Activated T-helper 1 cell treated with anti-CD3 and anti-CD28 coated beads, Interleukin-2, amount 50 U/mL, for 16 hours (primary cell): ENCODE results near the gene ERI3.

Experiments
- DNase-seq, 2 donors: peaks; one replicate each; pipeline ENCODE4 v3.0.0-alpha.2; 2020; ENCODE audit warnings: low read depth in 1 of 2, low spot score in 1 of 2

The ERI3 gene

GRCh38 chr1:44318097-44319088 lies 36.7 kb downstream of the ERI3 start:
- peak in 1 of 2 donors; percentile 23 for DNase-seq

GRCh38 chr1:44316231-44316759 lies 38.8 kb downstream of the ERI3 start:
- no peak for DNase-seq

- no peak for DNase-seq
Observed at GRCh38 chr1:44315521-44315920, 39.5 kb downstream of the ERI3 start.

GRCh38 chr1:44314452-44314851 lies 40.6 kb downstream of the ERI3 start:
- no peak for DNase-seq

- no peak for DNase-seq
Observed at GRCh38 chr1:44313265-44313918, 41.7 kb downstream of the ERI3 start.

- no peak for DNase-seq
Observed at GRCh38 chr1:44312399-44313196, 42.5 kb downstream of the ERI3 start.

- no peak for DNase-seq
Observed at GRCh38 chr1:44310006-44310405, 45.1 kb downstream of the ERI3 start.

- DNase-seq = no peak
Observed at GRCh38 chr1:44305962-44306422, 49.1 kb downstream of the ERI3 start.

GRCh38 chr1:44303532-44303931 lies 51.5 kb downstream of the ERI3 start:
- no peak for DNase-seq

GRCh38 chr1:44302541-44302940 lies 52.5 kb downstream of the ERI3 start:
- no peak for DNase-seq

GRCh38 chr1:44301442-44301841 lies 53.6 kb downstream of the ERI3 start:
- no peak for DNase-seq

GRCh38 chr1:44300852-44301251 lies 54.2 kb downstream of the ERI3 start:
- DNase-seq = no peak

GRCh38 chr1:44297695-44298400 lies 57.2 kb downstream of the ERI3 start:
- DNase-seq = no peak

- no peak for DNase-seq
Observed at GRCh38 chr1:44296806-44297205, 58.3 kb downstream of the ERI3 start.

- DNase-seq = no peak
Observed at GRCh38 chr1:44296086-44296485, 59.0 kb downstream of the ERI3 start.

GRCh38 chr1:44294588-44295007 lies 60.5 kb downstream of the ERI3 start:
- no peak for DNase-seq

- no peak for DNase-seq
Observed at GRCh38 chr1:44293761-44294315, 61.2 kb downstream of the ERI3 start.

GRCh38 chr1:44292651-44293050 lies 62.4 kb downstream of the ERI3 start:
- no peak for DNase-seq

- no peak for DNase-seq
Observed at GRCh38 chr1:44290250-44291094, 64.6 kb downstream of the ERI3 start.
